HG03025 (cell line): ENCODE data around the gene PRKACG.
A peak's percentile ranks its signal among the peaks of the same experiment; 100 is the strongest.
"Not testable (repeated sequence)": the region's sequence is repeated elsewhere in the genome, so short reads cannot be mapped to it uniquely, and the experiment has no call there.

Experiments
- ATAC-seq: cut with Tn5 transposase; IDR thresholded peaks from one replicate; pipeline ENCODE4 v1.9.1; 2021; ENCODE audit warnings: mild to moderate bottlenecking, moderate library complexity; ENCODE audit not compliant: unreplicated experiment, low FRiP score

The PRKACG gene

GRCh38 chr9:69027355-69028097 is 13.6 kb upstream of the PRKACG start:
- no peak for ATAC-seq

- ATAC-seq, result no peak
Measured at GRCh38 chr9:69023650-69024049, 9.7 kb upstream of the PRKACG start.

- no peak for ATAC-seq
Measured at GRCh38 chr9:69020301-69021145, 6.6 kb upstream of the PRKACG start.

- ATAC-seq, result no peak
Measured at GRCh38 chr9:69019808-69020207, 5.9 kb upstream of the PRKACG start.

- ATAC-seq, result no peak
Measured at GRCh38 chr9:69018737-69019136, 4.8 kb upstream of the PRKACG start.

- no peak for ATAC-seq
Measured at GRCh38 chr9:69016191-69017096, 2.5 kb upstream of the PRKACG start.

GRCh38 chr9:69013382-69013727 is 558 bp downstream of the PRKACG start:
- no peak for ATAC-seq

- no peak for ATAC-seq
Measured at GRCh38 chr9:69012696-69013381, 1.1 kb downstream of the PRKACG start.

GRCh38 chr9:69009708-69010107 is 4.2 kb downstream of the PRKACG start:
- no peak for ATAC-seq

GRCh38 chr9:69004836-69005235 is 9.1 kb downstream of the PRKACG start:
- no peak for ATAC-seq

GRCh38 chr9:69003051-69003450 is 10.9 kb downstream of the PRKACG start:
- ATAC-seq, result no peak

GRCh38 chr9:69001921-69002320 is 12.0 kb downstream of the PRKACG start:
- no peak for ATAC-seq

- peak; percentile 77 for ATAC-seq
Measured at GRCh38 chr9:68999393-69000105, 14.4 kb downstream of the PRKACG start.

- ATAC-seq, result no peak
Measured at GRCh38 chr9:68998812-68999211, 15.1 kb downstream of the PRKACG start.

GRCh38 chr9:68998385-68998784 is 15.5 kb downstream of the PRKACG start:
- ATAC-seq, result no peak

- no peak for ATAC-seq
Measured at GRCh38 chr9:68997666-68998065, 16.2 kb downstream of the PRKACG start.

- ATAC-seq, result no peak
Measured at GRCh38 chr9:68996462-68996861, 17.5 kb downstream of the PRKACG start.

- no peak for ATAC-seq
Measured at GRCh38 chr9:68995776-68996175, 18.1 kb downstream of the PRKACG start.

GRCh38 chr9:68991457-68991856 is 22.5 kb downstream of the PRKACG start:
- no peak for ATAC-seq

GRCh38 chr9:68986949-68987348 is 27.0 kb downstream of the PRKACG start:
- not testable (repeated sequence) for ATAC-seq
